ENCODE measurements around the gene MARCHF6.

- TF ChIP-seq NCOR1 (IDR thresholded peaks at IDR 0.05) (no peak), ZFP30 (CRISPR knock-in tag; IDR thresholded peaks at IDR 0.05; ENCODE audit: borderline replicate concordance) (no peak), POLR2A (conservative IDR thresholded peaks at IDR 0.05) (no peak), ZBTB2 (IDR thresholded peaks at IDR 0.05) (no peak), CBX8 (IDR thresholded peaks at IDR 0.05; ENCODE audit: borderline replicate concordance, extremely low read depth, low read depth, low read length, poor library complexity, severe bottlenecking) (no peak), MAX (CRISPR knock-in tag; IDR thresholded peaks at IDR 0.05) (no peak), SP1 (CRISPR knock-in tag; IDR thresholded peaks at IDR 0.05) (no peak), POLR2AphosphoS5 (IDR thresholded peaks at IDR 0.05; ENCODE audit: control insufficient read depth, insufficient read depth, low read depth, low read length) (no peak), JUN (IDR thresholded peaks at IDR 0.05; ENCODE audit: borderline replicate concordance, low read depth, low read length) (no peak), JUN (CRISPR knock-in tag; IDR thresholded peaks at IDR 0.05; ENCODE audit: borderline replicate concordance) (no peak), CC2D1A (IDR thresholded peaks at IDR 0.05) (no peak), BCLAF1 (IDR thresholded peaks at IDR 0.05; ENCODE audit: borderline replicate concordance in 1 of 2, control insufficient read depth in 1 of 2, low read depth in 2 of 2, low read length in 1 of 2) (no peak), CEBPB (tag; IDR thresholded peaks at IDR 0.05) (no peak), MXI1 (IDR thresholded peaks at IDR 0.05; ENCODE audit: low read depth, low read length) (no peak)
- TF ChIP-seq, protein P1, sequence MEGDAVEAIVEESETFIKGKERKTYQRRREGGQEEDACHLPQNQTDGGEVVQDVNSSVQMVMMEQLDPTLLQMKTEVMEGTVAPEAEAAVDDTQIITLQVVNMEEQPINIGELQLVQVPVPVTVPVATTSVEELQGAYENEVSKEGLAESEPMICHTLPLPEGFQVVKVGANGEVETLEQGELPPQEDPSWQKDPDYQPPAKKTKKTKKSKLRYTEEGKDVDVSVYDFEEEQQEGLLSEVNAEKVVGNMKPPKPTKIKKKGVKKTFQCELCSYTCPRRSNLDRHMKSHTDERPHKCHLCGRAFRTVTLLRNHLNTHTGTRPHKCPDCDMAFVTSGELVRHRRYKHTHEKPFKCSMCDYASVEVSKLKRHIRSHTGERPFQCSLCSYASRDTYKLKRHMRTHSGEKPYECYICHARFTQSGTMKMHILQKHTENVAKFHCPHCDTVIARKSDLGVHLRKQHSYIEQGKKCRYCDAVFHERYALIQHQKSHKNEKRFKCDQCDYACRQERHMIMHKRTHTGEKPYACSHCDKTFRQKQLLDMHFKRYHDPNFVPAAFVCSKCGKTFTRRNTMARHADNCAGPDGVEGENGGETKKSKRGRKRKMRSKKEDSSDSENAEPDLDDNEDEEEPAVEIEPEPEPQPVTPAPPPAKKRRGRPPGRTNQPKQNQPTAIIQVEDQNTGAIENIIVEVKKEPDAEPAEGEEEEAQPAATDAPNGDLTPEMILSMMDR (IDR thresholded peaks at IDR 0.05 in 2 of 3, conservative IDR thresholded peaks at IDR 0.05 in 1 of 3; ENCODE audit: insufficient read depth in 2 of 3, low read depth in 1 of 3, low read length in 3 of 3): no peak
Measured at GRCh38 chr5:10370931-10371330, 17.4 kb downstream of the MARCHF6 start.
